Measurements from ENCODE around the gene NDC80. TPM values are rescaled to one million over a fixed set of nuclear protein-coding genes. Genes with fewer than 3 reads are reported as not detected.

Gene NDC80
- total RNA-seq, 1 donor, result 2.2 TPM

DNA sequence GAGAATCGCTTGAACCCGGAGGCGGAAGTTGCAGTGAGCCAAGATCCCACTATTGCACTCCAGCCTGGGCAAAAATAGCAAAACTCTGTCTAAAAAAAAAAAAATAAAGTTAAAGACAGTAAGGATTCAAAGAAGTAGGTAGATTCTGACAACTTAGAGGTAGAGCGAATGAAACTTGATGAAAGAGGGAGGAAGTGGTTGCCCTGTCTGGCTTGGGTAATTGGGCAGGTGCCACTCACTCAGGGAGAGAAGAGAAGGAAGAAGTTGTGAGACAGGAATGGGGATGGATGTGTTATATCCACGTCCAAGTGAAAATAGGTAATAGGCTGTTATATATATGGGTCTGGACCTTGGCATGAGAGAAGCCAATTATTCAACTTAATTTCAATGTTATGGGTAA is 26.3 kb downstream of the NDC80 start:
- no peaks in the 10 kb centered on the region for H3K9me3 ChIP-seq (ENCODE audit: low read depth, low read length)
- H4K20me1 ChIP-seq (ENCODE audit: insufficient read depth, low read length), result no peaks in the 10 kb centered on the region
- no peak overlapping the region for H3K4me2 ChIP-seq (ENCODE audit: insufficient read depth, low read length)
- H2AFZ ChIP-seq (ENCODE audit: low read length), result peak overlapping the region; percentile 15
- H3K79me2 ChIP-seq (ENCODE audit: insufficient read depth, low read length), result no peaks in the 10 kb centered on the region
- no peak for TF ChIP-seq CTCF (IDR thresholded peaks at IDR 0.05; ENCODE audit: extremely low read depth, low read depth, low read length)
- H3K27me3 ChIP-seq (ENCODE audit: insufficient read depth, low read length), result no peaks in the 10 kb centered on the region
- no peak overlapping the region for H3K4me3 ChIP-seq (ENCODE audit: insufficient read depth, low read length)
- H3K27ac ChIP-seq (ENCODE audit: low read depth, low read length), result no peak overlapping the region
- DNase-seq (ENCODE audit: insufficient read length, low spot score, missing footprints), result no peak
- peaks cover 3% of the 10 kb centered on the region for H3K4me1 ChIP-seq (ENCODE audit: insufficient read depth, low read length)
- peaks cover 8% of the 10 kb centered on the region for H3K36me3 ChIP-seq (ENCODE audit: insufficient read depth, low read length)

- Histone ChIP-seq H3K9me3 (ENCODE audit: low read depth, low read length) (no peaks in the 10 kb centered on the region), H3K27me3 (ENCODE audit: insufficient read depth, low read length) (no peaks in the 10 kb centered on the region), H3K4me2 (ENCODE audit: insufficient read depth, low read length) (no peak overlapping the region), H3K4me1 (ENCODE audit: insufficient read depth, low read length) (peaks cover 5% of the 10 kb centered on the region), H3K79me2 (ENCODE audit: insufficient read depth, low read length) (no peaks in the 10 kb centered on the region), H3K4me3 (ENCODE audit: insufficient read depth, low read length) (no peak overlapping the region), H4K20me1 (ENCODE audit: insufficient read depth, low read length) (no peaks in the 10 kb centered on the region), H3K36me3 (ENCODE audit: insufficient read depth, low read length) (no peaks in the 10 kb centered on the region), H3K27ac (ENCODE audit: low read depth, low read length) (no peak overlapping the region), H2AFZ (ENCODE audit: low read length) (peak overlapping the region; percentile 35)
- no peak for DNase-seq (ENCODE audit: insufficient read length, low spot score, missing footprints)
- TF ChIP-seq CTCF (IDR thresholded peaks at IDR 0.05; ENCODE audit: extremely low read depth, low read depth, low read length), result no peak
Observed at GRCh38 chr18:2602844-2603243, 31.5 kb downstream of the NDC80 start.

- Histone ChIP-seq H3K36me3 (ENCODE audit: insufficient read depth, low read length) (peaks cover 4% of the 10 kb centered on the region), H3K4me2 (ENCODE audit: insufficient read depth, low read length) (peak overlapping the region; percentile 68), H3K4me3 (ENCODE audit: insufficient read depth, low read length) (no peak overlapping the region), H2AFZ (ENCODE audit: low read length) (peak overlapping the region; percentile 65), H3K27ac (ENCODE audit: low read depth, low read length) (peak overlapping the region; percentile 58), H3K27me3 (ENCODE audit: insufficient read depth, low read length) (no peaks in the 10 kb centered on the region), H3K9me3 (ENCODE audit: low read depth, low read length) (no peaks in the 10 kb centered on the region), H3K79me2 (ENCODE audit: insufficient read depth, low read length) (no peaks in the 10 kb centered on the region), H4K20me1 (ENCODE audit: insufficient read depth, low read length) (no peaks in the 10 kb centered on the region), H3K4me1 (ENCODE audit: insufficient read depth, low read length) (peaks cover 5% of the 10 kb centered on the region)
- no peak for TF ChIP-seq CTCF (IDR thresholded peaks at IDR 0.05; ENCODE audit: extremely low read depth, low read depth, low read length)
- no peak for DNase-seq (ENCODE audit: insufficient read length, low spot score, missing footprints)
Observed at GRCh38 chr18:2606335-2606734, 35.0 kb downstream of the NDC80 start.

DNA sequence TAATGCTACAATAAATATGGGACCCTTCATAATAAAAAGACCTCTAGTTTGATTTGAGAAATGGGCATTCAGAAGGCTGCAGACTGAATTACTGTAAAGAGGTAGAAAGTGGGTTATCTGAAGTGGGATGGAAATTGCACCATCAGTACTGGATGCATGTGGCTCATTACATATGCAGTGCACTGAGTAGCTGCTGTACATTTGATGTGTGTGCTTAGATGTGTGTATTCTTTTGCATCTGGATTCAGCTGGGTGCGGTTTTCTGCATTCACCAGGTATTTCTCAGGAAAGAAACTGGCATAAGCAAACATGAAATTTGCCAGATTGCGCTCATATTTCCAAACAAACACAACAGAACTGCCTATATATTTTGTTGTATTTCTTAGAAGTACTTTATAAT is 38.2 kb downstream of the NDC80 start:
- H3K4me3 ChIP-seq (ENCODE audit: insufficient read depth, low read length), result no peak overlapping the region
- no peak overlapping the region for H2AFZ ChIP-seq (ENCODE audit: low read length)
- no peaks in the 10 kb centered on the region for H3K79me2 ChIP-seq (ENCODE audit: insufficient read depth, low read length)
- H3K27ac ChIP-seq (ENCODE audit: low read depth, low read length), result no peak overlapping the region
- no peaks in the 10 kb centered on the region for H3K9me3 ChIP-seq (ENCODE audit: low read depth, low read length)
- peaks cover 5% of the 10 kb centered on the region for H3K36me3 ChIP-seq (ENCODE audit: insufficient read depth, low read length)
- no peak overlapping the region for H3K4me2 ChIP-seq (ENCODE audit: insufficient read depth, low read length)
- no peaks in the 10 kb centered on the region for H3K27me3 ChIP-seq (ENCODE audit: insufficient read depth, low read length)
- no peaks in the 10 kb centered on the region for H4K20me1 ChIP-seq (ENCODE audit: insufficient read depth, low read length)
- peaks cover 5% of the 10 kb centered on the region for H3K4me1 ChIP-seq (ENCODE audit: insufficient read depth, low read length)
- no peak for TF ChIP-seq CTCF (IDR thresholded peaks at IDR 0.05; ENCODE audit: extremely low read depth, low read depth, low read length)
- DNase-seq (ENCODE audit: insufficient read length, low spot score, missing footprints), result no peak

Data from osteoblast (primary cell).